Measurements from ENCODE around the gene TACC2.
A peak's percentile ranks its signal among the peaks of the same experiment; 100 is the strongest.

DNA sequence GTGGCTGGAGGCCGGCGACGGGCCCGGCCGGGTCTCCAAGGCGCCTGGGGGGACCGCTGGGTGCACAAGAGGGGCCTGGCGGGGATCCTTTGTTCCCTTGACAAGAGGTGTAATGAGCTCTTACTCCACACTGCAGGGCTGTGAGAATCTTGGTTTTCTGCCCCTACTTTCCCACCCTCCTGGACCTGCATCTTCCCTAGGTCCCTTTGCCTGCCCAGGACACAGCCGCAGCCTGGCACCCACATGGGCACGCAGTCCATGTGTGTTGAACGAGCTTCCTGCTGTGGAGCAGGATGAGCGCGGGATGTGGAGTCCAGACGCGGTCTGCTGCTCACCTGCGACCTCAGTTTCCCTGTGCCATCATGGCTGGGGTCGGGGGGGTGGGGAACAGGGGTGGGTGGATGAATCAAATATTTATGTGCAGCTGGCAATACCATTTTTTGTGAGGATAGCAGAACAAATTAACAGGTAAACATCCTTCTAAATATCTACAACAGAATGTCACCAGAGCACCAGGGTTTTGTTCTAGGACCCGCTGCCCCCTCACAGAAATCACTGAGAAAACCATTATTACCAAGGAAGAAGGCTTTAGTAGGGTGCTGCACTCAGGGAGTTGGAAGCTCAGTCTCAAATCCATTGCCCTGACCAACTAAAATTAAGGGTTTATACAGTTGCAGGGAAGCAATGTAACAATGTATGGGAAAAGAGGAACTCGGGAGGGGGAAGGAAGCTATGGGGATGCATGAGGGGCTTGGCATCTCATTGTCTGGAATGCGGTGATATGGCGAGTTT, 13.5 kb upstream of the TACC2 start:
- TF ChIP-seq, protein P1, sequence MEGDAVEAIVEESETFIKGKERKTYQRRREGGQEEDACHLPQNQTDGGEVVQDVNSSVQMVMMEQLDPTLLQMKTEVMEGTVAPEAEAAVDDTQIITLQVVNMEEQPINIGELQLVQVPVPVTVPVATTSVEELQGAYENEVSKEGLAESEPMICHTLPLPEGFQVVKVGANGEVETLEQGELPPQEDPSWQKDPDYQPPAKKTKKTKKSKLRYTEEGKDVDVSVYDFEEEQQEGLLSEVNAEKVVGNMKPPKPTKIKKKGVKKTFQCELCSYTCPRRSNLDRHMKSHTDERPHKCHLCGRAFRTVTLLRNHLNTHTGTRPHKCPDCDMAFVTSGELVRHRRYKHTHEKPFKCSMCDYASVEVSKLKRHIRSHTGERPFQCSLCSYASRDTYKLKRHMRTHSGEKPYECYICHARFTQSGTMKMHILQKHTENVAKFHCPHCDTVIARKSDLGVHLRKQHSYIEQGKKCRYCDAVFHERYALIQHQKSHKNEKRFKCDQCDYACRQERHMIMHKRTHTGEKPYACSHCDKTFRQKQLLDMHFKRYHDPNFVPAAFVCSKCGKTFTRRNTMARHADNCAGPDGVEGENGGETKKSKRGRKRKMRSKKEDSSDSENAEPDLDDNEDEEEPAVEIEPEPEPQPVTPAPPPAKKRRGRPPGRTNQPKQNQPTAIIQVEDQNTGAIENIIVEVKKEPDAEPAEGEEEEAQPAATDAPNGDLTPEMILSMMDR (conservative IDR thresholded peaks at IDR 0.05; ENCODE audit: low read length) = peak; percentile 7
- TF ChIP-seq EZH2phosphoT487 (IDR thresholded peaks at IDR 0.05; ENCODE audit: borderline replicate concordance, low read depth, low read length) = no peak

All from OCI-LY7 (cell line).